ENCODE measurements around the gene LRRC8E. TPM values are rescaled to one million over a fixed set of nuclear protein-coding genes. Genes with fewer than 3 reads are reported as not detected.
"Not testable (repeated sequence)": the region's sequence is repeated elsewhere in the genome, so short reads cannot be mapped to it uniquely, and the experiment has no call there.

The LRRC8E gene
- polyA plus RNA-seq, 1 donor (not counting 4 experiments of a cell fraction or from before 2014, with no cell fraction given), result 13.5 TPM

DNA sequence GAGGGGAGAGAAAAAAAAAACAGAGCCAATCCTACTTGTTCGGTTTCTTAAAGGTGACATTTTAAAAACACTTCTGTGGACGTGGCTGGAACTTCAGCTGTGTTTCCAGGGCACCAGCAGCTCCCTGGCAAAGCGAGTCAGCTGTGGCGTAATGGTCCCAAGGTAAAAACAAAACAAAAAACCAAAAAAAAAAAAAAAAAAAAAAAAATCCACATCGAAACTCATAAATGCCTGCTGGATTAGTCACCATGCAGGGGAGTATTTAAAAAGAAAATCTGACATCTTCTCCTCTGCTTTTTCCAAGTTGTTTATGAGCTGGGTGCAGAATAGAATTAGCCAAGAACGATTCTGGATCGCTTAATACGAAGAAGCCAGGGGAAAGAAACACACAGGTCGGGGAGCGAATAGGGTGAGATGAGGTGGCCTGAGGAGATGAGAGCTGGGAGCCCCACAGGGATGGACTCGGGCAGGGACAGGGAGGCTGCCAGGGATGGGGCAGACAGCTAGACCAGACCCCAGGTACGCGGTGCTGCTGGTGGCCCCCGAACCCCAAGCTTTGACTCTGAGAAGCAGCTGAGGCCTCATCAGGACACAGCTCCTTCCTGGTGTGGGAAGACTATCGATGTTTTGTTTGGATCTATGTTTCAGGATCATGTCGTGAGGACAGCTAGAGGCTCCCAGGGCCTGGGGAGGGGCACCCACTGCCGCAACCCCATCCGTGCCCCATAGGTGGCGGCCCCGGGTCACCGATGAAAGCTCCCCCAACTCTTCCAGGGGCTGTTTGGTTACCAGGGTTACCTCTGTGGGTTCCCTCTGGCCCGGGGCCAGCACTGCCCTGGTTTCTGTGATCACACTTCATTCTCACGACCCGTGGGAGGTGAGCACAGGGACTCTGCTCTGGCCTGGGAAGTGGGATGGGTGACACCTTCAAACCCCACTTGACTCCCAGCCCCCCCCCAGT lies 40.7 kb downstream of the LRRC8E start:
- Histone ChIP-seq H4K20me1 (ENCODE audit: control insufficient read depth, extremely low read depth, insufficient read depth, low read length) (no peaks in the 10 kb centered on the region), H3K4me1 (ENCODE audit: control insufficient read depth, extremely low read depth, insufficient read depth, low read length) (peaks cover 27% of the 10 kb centered on the region), H2AFZ (ENCODE audit: control insufficient read depth, low read length) (no peak overlapping the region), H3K4me2 (ENCODE audit: control insufficient read depth, extremely low read depth, insufficient read depth, low read depth, low read length) (peak overlapping the region; percentile 55), H3K36me3 (ENCODE audit: control insufficient read depth in 2 of 2, extremely low read depth in 1 of 2, insufficient read depth in 2 of 2, low read length in 2 of 2) (peaks cover 26 to 27% of the 10 kb centered on the region in 2 experiments), H3K79me2 (ENCODE audit: control insufficient read depth, insufficient read depth, low read length) (no peaks in the 10 kb centered on the region), H3K9me1 (ENCODE audit: control insufficient read depth, extremely low read depth, insufficient read depth, low read length) (peaks cover 3% of the 10 kb centered on the region), H3K27me3 (ENCODE audit: control insufficient read depth, extremely low read depth, insufficient read depth, low read length) (no peaks in the 10 kb centered on the region), H3K9ac (ENCODE audit: control insufficient read depth, extremely low read depth, insufficient read depth, low read length) (peak overlapping the region; percentile 79), H3K4me3 (ENCODE audit: control insufficient read depth in 2 of 3, extremely low read depth in 1 of 3, insufficient read depth in 2 of 3, low read depth in 1 of 3, low read length in 3 of 3) (peak overlapping the region in 1 of 3 experiments; percentile 11), H3K27ac (ENCODE audit: control insufficient read depth, insufficient read depth, low read length) (peak overlapping the region; percentile 92), H3K9me3 (ENCODE audit: control insufficient read depth, low read depth, low read length) (no peaks in the 10 kb centered on the region)
- TF ChIP-seq EZH2 (IDR thresholded peaks at IDR 0.05; ENCODE audit: low read length), result no peak
- TF ChIP-seq, protein P1, sequence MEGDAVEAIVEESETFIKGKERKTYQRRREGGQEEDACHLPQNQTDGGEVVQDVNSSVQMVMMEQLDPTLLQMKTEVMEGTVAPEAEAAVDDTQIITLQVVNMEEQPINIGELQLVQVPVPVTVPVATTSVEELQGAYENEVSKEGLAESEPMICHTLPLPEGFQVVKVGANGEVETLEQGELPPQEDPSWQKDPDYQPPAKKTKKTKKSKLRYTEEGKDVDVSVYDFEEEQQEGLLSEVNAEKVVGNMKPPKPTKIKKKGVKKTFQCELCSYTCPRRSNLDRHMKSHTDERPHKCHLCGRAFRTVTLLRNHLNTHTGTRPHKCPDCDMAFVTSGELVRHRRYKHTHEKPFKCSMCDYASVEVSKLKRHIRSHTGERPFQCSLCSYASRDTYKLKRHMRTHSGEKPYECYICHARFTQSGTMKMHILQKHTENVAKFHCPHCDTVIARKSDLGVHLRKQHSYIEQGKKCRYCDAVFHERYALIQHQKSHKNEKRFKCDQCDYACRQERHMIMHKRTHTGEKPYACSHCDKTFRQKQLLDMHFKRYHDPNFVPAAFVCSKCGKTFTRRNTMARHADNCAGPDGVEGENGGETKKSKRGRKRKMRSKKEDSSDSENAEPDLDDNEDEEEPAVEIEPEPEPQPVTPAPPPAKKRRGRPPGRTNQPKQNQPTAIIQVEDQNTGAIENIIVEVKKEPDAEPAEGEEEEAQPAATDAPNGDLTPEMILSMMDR (optimal IDR thresholded peaks at IDR 0.05 in 1 of 3, IDR thresholded peaks at IDR 0.05 in 1 of 3, conservative IDR thresholded peaks at IDR 0.05 in 1 of 3; ENCODE audit: extremely low read depth in 1 of 3, insufficient read depth in 2 of 3, low read length in 3 of 3), result peak; percentile 47 to 63 (median 50)
- dilution Hi-C loops (cut with MboI; ENCODE audit: extremely low pct_ligation_motif_present, low sequenced_read_pairs), result no loop called here
- DNase-seq (ENCODE audit: low read depth, low spot score), result no peak
- FAIRE-seq, result peak; percentile 43

GRCh38 chr19:7930030-7930429 lies 41.7 kb downstream of the LRRC8E start:
- H3K9me3 ChIP-seq (ENCODE audit: control insufficient read depth, low read depth, low read length); H3K27me3 ChIP-seq (ENCODE audit: control insufficient read depth, extremely low read depth, insufficient read depth, low read length); H3K27ac ChIP-seq (ENCODE audit: control insufficient read depth, insufficient read depth, low read length); DNase-seq (ENCODE audit: low read depth, low spot score); H3K4me3 ChIP-seq (ENCODE audit: control insufficient read depth in 2 of 3, extremely low read depth in 1 of 3, insufficient read depth in 2 of 3, low read depth in 1 of 3, low read length in 3 of 3); H3K4me2 ChIP-seq (ENCODE audit: control insufficient read depth, extremely low read depth, insufficient read depth, low read depth, low read length); H2AFZ ChIP-seq (ENCODE audit: control insufficient read depth, low read length); dilution Hi-C loops (cut with MboI; ENCODE audit: extremely low pct_ligation_motif_present, low sequenced_read_pairs); H4K20me1 ChIP-seq (ENCODE audit: control insufficient read depth, extremely low read depth, insufficient read depth, low read length); H3K9me1 ChIP-seq (ENCODE audit: control insufficient read depth, extremely low read depth, insufficient read depth, low read length); H3K79me2 ChIP-seq (ENCODE audit: control insufficient read depth, insufficient read depth, low read length); H3K9ac ChIP-seq (ENCODE audit: control insufficient read depth, extremely low read depth, insufficient read depth, low read length); FAIRE-seq: not testable (repeated sequence)
- peaks cover 28 to 36% of the 10 kb centered on the region in 2 experiments for H3K36me3 ChIP-seq (ENCODE audit: control insufficient read depth in 2 of 2, extremely low read depth in 1 of 2, insufficient read depth in 2 of 2, low read length in 2 of 2)
- peaks cover 27% of the 10 kb centered on the region for H3K4me1 ChIP-seq (ENCODE audit: control insufficient read depth, extremely low read depth, insufficient read depth, low read length)

All from keratinocyte (primary cell).